Colon (tissue), 2 donors: ENCODE results near the gene EIF2S2.

Experiments used
- FAIRE-seq: peaks from 2 replicates; lab custom pipeline; 2012; peaks lifted over from hg19 to GRCh38; lab: Jason Lieb, UNC
- donor health status: control.
- donor health status: control.

EIF2S2 gene

DNA sequence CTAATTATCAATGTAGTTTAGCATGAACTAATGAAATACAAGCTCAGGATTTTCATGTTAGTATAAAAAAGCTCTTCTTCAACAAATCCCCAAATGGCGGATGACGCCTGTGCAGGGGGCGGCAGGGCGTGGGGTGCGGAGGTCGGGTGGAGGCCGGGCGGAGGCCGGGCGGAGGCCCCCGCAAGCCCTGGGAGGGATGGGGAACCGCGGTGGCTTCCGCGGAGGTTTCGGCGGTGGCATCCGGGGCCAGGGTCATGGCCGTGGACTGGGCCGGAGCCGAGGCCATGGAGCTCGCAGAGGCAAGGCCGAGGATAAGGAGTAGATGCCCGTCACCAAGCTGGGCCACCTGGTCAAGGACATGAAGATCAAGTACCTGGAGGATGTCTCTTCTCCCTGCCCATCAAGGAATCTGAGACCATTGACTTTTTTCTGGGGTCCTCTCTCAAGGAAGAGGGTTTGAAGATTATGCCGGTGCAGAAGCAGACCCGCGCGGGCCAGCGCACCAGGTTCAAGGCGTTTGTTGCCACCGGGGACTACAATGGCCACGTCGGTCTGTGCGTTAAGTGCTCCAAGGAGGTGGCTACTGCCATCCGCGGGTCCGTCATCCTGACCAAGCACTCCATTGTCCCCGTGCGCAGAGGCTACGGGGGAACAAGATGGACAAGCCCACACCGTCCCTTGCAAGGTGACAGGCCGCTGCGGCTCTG, 10.4 kb upstream of the EIF2S2 start:
- no peak for FAIRE-seq

DNA sequence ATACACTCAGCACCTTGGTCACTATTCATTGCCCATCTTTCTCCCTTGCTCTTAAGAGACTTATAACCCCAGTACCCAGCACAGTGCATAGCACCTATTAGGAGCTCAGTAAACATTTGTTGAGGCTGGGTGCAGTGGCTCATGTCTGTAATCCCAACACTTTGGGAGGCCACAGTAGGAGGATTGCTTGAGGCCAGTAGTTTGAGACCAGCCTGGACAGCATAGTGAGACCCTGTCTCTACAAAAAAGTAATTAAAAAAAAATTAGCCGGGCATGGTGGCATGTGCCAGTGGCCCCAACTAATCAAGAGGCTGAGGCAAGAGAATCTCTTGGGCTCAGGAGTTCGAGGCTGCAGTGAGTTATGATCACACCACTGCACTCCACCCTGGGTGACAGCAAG, 8.2 kb upstream of the EIF2S2 start:
- no peak for FAIRE-seq

DNA sequence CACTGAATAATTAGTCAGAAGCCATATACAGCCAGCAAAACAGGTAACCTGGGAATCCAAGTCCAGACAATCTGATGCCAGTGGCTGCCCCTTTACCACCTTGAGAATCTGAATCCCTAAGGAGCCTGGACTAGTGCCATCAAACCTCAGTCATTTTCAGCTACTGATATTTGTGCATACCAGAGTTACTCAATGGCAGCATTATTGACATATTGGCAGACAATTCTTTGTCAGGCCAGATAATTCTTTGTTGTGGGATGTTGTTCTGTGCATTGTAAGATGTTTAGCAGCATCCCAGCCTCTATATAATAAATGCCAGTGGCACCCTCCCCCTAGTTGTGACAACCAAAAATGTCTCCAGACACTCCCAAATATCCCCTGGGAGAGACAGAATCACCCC, 3.2 kb upstream of the EIF2S2 start:
- no peak for FAIRE-seq

DNA sequence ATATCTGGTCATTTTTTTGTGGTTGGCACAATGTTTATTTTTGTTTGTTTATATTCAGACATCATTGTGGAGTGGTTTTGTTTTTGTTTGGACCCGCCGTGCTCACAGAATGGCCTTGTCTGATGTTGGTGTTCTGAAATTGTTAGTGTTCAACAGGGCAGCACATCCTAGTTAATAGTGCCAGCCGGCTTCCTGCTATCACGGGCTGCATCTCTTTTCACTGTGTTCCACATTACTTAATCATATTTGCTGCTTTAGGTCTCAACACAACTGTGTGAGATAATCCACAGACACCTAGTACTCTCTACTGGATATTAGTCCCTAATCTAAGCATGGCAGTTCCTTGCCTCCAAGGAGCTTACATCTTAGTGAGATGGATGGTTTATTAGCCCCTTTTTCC, 2.8 kb upstream of the EIF2S2 start:
- no peak for FAIRE-seq

DNA sequence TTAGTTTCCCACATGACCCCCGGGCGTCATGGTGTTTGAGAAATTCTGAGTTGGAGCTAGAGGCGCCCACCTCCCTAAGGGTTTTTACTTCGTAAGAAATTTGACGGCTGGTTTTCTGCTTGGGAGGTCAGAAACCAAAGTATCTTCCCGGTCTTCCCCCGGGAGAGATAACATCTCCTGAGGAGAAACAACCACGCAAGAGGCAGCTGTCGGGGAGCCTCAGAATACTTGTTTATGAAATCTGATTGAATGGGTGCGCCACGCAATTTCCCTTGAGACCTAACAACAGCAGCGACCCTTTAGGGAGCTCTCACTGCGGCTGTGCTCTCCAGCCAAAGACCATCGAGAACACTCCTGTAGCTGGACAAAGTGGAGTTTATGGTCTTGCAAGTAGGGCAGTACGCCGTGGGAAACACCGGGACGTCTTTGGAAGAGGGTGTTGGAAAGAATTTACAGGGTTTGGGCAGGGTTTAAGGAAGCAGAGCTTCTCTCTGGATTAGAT, 608 bp upstream of the EIF2S2 start:
- FAIRE-seq: no peak

DNA sequence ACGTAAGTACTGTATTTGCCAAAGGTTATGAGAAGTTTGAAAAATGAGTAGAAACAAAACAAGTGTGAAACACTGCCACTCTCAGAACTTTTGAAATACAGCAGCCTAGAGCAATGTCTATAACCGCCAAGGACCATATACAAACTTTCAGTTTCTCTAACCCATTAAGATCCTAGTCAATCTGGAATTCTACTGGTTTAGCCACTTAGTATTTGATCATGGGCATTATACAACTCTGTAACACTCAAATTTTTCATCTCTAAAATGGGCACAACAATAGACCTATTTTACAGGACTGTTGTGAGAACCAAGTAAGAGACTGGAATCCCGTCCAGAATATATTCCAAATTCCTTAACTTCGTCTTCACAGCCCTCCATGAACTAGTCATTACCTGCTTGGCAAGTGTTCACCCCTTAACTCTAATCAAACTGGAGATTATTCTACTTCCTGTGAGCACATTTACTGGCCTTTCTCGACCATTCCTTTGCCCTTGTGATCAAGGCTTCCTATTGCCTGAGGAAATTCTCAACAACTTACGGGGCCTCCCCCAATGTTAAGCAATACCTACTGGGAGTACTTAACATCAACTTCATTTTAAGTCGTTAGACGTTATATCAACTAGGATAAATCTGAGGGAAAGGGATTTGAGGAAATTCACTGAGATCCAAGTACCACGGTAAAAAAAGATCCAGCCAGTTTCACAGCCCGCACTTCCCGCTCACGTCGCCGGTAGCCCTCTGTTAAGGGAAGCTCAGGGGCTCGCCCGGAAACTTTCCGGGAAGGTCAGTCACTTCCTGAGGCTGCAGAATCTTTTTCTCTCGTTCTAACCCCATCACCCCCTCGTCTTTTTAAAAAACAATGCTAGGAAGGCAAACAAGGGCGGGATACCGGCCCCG, 1.1 kb downstream of the EIF2S2 start:
- no peak for FAIRE-seq

DNA sequence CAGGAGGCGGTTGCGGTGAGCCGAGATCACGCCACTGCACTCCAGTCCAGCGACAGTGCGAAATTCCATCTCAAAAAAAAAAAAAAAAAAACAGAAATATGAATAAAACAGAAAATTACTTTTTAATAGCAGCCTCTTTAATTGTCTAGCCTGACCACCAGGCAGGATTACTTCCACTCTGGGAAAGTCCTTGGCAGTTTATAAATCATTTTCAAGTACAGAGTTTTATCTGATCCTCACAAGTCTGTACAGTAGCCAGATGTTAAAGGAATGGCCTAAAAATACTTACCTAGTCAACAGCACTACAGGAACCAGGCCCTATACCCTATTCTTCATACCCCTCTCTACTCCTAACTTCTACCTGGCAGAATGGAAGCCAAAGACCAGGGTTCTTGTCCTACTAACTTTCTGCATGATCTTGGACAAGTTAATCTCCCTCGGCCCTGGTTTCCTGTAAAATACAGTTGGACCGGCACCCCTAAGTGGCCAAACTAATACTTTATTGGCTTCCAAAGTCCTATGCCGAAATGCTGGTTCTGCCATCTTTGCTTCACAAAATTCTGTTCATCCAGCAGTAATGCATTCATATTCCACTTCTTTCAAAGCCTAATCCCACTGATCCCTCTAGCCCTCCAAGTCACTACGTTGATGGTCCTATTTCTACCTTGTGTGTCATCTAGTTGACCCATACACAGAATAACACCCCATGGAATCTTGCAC, 1.9 kb downstream of the EIF2S2 start:
- FAIRE-seq: no peak

DNA sequence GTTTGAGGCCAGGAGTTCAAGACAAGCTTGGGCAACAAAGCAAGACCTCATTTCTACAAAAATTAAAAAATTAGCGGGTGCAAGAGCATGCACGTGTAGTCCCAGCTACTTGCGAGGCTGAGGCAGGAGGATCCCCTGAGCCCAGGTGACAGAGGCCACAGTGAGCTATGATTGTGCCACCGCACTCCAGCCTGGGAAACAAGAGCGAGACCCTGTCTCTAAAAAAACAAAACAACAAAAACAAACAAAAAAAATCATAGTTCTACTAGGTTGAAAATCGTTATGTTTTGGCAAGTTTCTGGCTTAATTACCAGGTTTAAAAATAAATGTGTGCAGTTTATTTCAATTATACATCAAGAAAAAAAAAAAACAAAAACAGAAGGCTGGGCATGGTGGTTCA, 2.6 kb downstream of the EIF2S2 start:
- no peak for FAIRE-seq

DNA sequence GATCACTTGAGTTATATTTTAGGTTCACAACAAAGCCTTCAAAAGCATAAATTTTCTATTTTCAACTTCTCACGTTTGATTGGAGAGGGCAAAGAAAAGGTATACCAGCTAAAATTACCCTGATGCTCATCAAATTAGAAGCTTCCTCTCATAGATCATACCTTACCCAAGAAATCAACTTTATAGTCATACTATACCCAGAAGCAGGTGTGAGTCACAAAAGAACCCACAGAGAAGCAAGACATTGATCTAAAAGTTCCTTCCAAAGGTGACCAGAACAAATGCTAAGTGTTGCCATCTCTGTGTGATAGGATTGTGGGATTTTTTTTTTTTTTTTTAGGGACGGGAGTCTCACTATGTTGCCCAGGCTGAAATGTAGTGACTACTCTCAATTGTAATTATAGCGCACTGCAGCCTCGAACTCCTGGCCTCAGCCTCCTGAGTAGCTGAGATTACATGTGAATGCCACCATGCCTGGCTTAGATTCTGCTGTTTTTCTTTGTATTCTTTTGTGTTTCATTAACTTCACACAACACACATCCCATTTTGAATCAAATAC, 3.3 kb downstream of the EIF2S2 start:
- FAIRE-seq: no peak

DNA sequence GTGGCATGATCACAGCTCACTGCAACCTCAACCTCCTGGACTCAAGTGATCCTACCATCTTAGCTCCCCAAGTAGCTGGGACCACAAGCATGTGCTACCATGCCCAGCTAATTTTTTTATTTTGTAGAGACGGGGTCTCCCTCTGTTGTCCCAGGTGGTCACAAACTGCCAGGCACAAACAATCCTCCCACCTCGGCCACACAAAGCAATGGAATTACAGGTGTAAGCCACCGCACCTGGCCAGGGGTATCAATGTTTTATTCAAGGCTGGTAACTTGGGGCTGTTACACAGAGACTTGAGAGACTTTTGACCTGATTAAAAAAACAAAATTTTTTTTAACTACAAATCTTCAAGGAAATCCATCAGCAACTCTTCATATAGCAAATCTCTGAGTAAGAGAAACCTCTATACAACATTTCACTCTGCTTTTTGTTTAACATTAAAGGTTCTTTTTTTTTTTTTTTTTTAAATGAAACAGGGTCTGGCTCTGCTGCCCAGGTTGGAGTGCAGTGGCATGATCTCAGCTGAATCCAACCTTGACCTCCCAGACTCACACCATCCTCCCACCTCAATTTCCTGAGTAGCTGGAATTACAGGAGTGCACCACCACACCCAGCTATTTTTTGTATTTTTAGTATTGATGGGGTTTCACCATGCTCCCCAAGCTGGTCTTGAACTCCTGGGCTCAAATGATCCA, 5.9 kb downstream of the EIF2S2 start:
- no peak for FAIRE-seq

DNA sequence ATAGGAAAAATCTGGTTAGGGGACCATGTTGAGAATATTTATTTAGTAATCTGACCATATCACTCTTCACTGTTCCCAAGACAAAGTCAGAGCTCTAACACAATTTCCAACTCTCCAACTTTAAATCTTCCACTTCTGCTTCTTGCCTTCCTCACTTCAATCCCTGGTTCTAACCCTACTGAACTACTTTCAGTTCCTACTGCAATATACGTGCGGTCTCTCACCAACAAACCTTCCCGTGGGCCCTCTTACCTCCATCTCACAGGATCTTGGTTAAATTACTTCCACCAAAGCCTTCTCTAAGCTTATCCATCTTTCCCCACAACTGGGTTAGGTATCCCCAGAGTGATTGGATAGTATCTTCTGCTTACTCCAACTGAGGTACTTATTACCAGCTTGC, 8.0 kb downstream of the EIF2S2 start:
- no peak for FAIRE-seq

DNA sequence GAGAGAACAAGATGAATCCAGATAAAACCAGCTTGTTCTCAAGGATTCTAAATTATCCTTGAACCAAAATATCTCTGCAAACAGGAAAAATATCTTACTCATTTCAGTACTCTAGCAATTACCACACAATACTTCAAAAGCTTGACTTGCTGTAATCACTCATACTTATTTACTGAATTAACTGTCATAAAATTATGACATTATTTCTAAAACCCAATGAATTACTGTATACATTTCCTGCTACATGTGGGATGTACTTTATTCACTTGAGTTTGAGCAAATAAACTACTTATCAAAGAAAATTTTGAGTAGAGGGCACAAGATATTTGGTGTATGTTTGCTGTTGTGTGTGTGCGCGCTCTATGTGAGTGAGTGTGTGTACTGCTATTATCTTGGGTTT, 9.7 kb downstream of the EIF2S2 start:
- no peak for FAIRE-seq

DNA sequence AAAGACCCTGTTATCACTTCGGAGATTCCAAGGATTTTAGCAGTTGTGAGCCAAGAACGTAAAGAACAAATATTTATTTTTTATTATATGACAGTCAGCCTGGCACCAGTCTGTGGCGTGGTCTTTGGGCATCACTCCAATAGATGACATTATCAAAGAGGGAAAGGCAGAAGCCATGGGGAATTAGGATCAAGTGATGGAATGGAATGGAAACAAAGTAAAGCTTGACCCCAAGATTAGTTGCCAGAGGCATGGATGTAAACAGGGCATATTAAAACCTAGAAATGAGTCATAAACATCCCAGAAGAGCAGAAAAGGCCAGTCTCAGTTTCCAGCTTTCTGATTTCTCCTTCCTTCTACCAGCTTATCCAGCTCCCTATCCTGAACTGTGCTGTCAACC, 11.5 kb downstream of the EIF2S2 start:
- no peak for FAIRE-seq

DNA sequence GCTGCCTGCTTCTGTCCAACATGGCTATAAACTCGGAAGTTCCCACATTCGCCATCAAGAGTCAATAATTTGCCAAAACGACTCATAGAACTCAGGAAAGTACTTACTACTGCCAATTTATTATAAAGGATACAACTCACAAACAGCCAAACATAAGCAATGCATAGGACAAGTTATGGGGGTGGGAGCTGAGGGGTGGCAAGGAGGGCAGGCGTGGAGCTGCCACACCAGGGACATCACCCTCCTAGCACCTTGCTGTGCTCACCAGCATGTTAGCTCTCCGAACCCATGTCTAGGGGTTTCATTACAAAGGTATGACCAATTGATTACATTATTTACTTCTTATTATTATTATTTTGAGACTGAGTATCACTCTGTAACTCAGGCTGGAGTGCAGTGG, 12.4 kb downstream of the EIF2S2 start:
- FAIRE-seq: no peak

DNA sequence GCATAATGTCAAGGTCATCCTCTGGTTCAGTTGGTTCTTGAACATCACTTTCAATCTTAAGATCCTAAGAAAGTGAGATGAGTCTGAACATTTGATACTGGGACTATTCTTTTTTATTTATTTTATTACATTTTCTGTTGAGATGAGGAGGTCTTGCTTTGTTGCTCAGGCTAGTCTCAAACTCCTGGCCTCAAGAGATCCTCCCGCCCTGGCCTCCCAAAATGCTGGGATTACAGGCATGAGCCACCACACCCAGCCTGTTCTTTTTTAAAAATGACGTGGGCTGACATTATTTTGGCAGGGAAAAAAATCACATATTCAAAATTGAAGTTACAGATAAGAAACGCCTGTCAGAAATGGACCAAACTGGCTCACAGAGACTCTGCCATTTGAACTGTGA, 13.5 kb downstream of the EIF2S2 start:
- FAIRE-seq: no peak

DNA sequence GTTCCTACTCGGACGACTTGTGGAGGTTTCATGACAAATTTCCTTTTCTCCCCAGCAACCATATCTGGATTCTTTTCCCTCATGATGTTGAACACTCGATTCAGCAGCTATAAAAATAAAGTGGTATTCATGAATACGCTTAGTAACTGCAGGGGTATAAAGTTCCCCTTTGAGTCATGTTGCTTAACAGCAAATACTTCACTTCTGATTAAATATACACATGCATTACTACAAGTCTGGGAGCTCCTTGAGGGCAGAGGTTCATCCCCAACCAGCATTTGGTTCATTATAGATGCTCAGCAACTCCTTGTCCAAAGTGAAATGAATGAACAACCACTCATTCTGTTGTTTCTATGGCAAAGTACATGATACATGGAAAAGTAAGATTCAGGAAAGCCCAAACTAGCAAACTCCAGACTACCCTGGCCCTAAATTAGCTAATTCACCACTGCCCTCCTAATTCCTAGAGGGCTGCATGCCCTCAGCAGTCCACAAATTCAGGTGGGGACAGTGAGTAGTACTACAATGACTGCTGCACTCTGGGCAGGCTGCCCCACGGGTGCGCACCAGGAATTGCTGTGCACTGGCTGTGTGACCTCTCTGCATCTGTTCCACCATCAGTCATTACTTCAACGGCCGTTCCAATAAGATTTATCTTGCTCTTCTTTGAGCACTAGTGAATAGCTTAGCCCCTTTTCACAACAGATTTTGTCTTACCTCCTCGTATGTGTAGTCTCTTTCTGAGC, 15.2 kb downstream of the EIF2S2 start:
- no peak for FAIRE-seq

DNA sequence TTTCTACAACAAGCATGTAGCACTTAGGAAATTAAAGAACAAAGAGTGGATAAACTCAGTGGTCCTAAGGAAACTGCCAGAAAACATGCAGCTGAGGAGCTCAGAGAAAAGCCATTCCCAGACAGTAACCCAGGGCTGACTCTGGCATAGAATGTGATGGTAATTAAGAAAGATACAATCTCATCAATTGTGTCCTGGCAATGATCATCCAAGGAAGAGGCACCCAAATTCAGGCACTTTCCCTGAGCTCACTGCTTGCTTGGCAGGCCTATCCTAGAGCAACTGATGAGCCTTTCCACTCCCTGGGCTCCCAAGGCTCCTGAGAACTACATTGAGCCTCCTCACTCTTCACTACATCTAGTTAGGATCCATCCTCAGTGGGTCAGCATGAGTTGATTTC, 16.2 kb downstream of the EIF2S2 start:
- FAIRE-seq: no peak

DNA sequence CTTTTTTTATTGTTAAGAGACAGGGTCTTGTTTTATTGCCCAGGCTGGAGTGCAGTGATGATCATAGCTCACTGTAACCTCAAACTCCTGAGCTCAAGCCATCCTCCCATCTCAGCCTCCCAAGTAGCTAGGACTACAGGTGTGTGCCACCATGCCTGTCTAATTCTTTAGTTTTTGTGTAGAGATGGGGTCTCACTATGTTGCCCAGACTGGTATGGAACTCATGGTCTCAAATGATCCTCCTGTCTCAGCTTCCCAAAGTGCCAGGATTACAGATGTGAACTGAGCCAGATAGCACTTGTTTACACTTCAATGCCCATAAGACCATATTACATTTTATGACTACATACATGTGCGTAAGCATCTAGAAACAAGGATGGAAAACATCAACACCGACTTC, 18.1 kb downstream of the EIF2S2 start:
- no peak for FAIRE-seq

DNA sequence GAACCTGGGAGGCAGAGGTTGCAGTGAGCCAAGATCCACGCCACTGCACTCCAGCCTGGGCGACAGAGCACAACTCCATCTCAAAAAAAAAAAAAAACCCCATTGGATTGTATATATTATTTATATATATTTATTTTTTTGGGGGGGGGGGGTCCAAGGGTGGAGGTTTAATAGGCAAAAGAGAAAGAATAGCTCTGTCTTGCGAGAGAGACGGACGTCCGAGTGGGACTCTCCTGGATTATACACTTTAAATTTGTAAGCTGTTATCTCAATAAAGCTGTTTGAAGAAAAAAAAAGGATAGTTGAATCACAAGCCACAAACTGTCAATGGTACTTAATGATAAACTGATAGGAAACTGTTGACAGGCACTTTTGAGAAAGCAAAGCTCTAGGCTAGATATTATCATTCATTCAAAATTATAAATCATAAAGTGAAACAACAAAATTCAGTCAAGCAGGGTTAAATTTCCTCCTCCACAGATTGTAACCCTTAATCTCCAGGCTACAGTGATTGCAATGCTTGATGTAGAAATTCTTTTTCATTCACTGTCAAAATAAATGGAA, 20.3 kb downstream of the EIF2S2 start:
- FAIRE-seq: no peak

DNA sequence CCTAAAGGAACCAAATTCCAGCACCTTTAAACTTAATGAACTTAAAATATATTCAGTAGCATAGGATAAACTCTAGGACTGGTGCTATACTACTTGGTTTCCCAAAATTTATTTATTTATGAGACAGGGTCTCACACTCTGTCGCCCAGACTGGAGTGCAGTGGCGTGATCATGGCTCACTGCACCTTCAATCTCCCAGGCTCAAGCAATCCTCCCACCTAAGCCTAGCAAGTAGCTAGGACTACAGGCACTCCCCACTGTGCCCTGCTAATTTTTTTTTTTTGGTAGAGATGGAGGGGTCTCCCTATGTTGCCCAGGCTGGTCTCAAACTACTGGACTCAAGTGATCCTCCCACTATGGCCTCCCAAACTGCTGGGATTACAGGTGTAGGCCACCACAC, 21.4 kb downstream of the EIF2S2 start:
- no peak for FAIRE-seq
